HFFc6 (cell line): ENCODE results near the gene PTER. TPM values are rescaled to one million over a fixed set of nuclear protein-coding genes. Genes with fewer than 3 reads are reported as not detected.

ENCODE experiments used
- DNase-seq: peaks from one replicate; pipeline ENCODE4 v3.0.0-alpha.2; 2018
- H3K27ac Mint-ChIP-seq: 2 replicates; pipeline ENCODE4 v1.8.0; 2020; ENCODE audit warnings: mild to moderate bottlenecking, mixed read lengths
- H3K27me3 Mint-ChIP-seq: 2 replicates; pipeline ENCODE4 v1.8.0; 2021; ENCODE audit warnings: mild to moderate bottlenecking, moderate library complexity, mixed read lengths; ENCODE audit not compliant: insufficient read depth
- H3K36me3 Mint-ChIP-seq: 2 replicates; pipeline ENCODE4 v1.8.0; 2021; ENCODE audit warnings: low read depth, mixed read lengths
- H3K4me1 Mint-ChIP-seq: 2 replicates; pipeline ENCODE4 v1.8.0; 2020; ENCODE audit warnings: low read depth, mixed read lengths
- H3K4me3 Mint-ChIP-seq: 2 replicates; pipeline ENCODE4 v1.8.0; 2020; ENCODE audit warnings: mild to moderate bottlenecking, moderate library complexity, mixed read lengths
- H3K9me3 Mint-ChIP-seq: 2 replicates; pipeline ENCODE4 v1.8.0; 2020; ENCODE audit warnings: mild to moderate bottlenecking, mixed read lengths
- total RNA-seq, 6 experiments: library from RNA; stranded (reverse); fragmentation: NEBNext Ultra II Directional; extraction: Animal tissue kit (Norgen Biotek cat#: 25700); gene quantifications; 2 replicates in 1 of 6; 3 replicates in 5 of 6; pipeline ENCODE4 v1.2.3, GENCODE V29; 2021
- TF ChIP-seq, protein P1 (sequence below): fragments of 200-600 bp; sonication (generic); IDR thresholded peaks from 2 replicates; pipeline ENCODE4 v1.5.0; 2021; ENCODE audit warnings: antibody characterized with exemption, mild to moderate bottlenecking

Gene PTER
- total RNA-seq, 6 experiments from 2014 or later: 0.47 to 4.7 (median 3.0) TPM

DNA sequence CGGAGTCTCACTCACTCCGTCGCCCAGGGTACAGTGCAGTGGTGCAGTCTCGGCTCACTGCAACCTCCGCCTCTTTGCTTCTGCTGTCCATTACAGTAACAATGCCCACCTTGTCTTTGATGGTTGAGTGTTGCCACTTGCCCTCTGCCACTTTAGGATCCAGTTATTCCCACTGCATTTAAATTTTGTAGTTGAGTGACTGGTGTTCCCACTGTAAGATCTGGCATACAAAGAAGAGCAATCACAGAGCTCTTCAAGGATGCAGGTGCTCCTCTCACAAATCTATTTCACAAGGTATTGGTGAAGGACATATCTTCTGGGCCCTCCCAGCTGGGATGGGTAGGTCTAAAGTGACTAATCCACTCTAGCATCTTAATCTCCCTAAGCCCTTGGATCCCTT is 12.6 kb downstream of the PTER start:
- no peak for DNase-seq
- Mint-ChIP-seq H3K9me3 (peaks cover 4% of the 10 kb centered on the region; the same call in 1 of the 2 replicates), H3K36me3 (no peaks in the 10 kb centered on the region), H3K27me3 (no peaks in the 10 kb centered on the region), H3K4me1 (no peaks in the 10 kb centered on the region), H3K27ac (no peak overlapping the region), H3K4me3 (no peak overlapping the region)
- TF ChIP-seq, protein P1, sequence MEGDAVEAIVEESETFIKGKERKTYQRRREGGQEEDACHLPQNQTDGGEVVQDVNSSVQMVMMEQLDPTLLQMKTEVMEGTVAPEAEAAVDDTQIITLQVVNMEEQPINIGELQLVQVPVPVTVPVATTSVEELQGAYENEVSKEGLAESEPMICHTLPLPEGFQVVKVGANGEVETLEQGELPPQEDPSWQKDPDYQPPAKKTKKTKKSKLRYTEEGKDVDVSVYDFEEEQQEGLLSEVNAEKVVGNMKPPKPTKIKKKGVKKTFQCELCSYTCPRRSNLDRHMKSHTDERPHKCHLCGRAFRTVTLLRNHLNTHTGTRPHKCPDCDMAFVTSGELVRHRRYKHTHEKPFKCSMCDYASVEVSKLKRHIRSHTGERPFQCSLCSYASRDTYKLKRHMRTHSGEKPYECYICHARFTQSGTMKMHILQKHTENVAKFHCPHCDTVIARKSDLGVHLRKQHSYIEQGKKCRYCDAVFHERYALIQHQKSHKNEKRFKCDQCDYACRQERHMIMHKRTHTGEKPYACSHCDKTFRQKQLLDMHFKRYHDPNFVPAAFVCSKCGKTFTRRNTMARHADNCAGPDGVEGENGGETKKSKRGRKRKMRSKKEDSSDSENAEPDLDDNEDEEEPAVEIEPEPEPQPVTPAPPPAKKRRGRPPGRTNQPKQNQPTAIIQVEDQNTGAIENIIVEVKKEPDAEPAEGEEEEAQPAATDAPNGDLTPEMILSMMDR: no peak

DNA sequence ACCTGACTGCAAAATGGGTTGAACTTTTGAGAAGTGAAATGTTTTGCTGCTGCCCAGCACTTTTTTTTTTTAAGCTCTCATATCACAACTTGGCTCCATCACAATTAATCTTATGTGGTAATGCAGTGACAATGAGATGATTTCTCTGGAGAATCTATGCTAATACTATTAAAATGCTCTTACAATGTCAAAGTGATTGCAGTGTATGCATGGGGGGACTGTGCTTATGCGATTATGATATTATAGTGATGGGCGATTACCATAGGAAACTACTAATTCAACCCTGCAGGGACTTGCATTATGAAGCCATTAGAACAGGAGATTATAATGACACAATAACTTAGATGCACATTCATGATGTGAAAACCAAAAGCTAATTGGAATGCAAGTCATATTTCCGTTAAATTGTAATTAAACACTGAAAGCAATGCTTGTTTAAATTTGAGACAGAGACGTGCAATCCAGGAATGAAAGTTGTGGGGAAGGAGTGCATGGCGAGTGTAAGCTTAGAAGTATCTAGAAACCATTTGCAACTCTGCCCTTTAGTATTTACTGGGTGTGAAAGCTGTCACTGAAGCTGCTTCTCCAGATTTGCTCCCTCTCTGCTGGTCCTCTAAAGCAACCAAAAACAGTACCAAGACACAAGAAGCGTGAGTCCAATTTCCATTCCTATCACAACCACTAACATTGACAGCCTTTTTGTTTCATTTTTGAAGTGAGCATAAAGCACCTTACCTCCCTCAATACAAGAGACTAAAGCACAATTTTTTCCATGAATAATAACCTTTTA is 21.6 kb downstream of the PTER start:
- Mint-ChIP-seq H3K4me3 (no peak overlapping the region), H3K27ac (no peak overlapping the region), H3K27me3 (no peaks in the 10 kb centered on the region), H3K4me1 (no peaks in the 10 kb centered on the region), H3K9me3 (peaks cover under 1% of the 10 kb centered on the region; the same call in 1 of the 2 replicates), H3K36me3 (no peaks in the 10 kb centered on the region)
- DNase-seq: no peak
- TF ChIP-seq, protein P1: no peak

DNA sequence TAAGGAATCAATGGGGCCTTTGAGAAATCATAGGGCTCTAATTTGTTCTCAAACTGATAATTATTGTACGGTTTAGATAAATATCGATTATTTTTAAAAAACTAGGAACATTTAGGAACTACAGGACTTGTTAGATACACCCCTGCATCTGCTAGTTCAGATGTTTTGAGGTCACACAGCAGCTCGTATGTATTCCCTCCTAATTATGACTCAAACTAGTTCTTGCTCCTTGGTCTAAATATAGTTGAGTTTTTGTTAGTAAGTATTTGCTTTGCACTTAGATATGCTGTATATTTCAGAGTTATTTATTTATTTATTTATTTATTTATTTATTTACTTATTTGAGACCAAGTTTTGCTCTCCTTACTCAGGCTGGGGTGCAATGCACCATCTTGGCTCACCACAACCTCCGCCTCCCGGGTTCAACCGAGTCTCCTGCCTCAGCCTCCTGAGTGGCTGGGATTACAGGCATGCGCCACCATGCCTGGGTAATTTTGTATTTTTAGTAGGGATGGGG is 22.7 kb downstream of the PTER start:
- H3K27me3 Mint-ChIP-seq: no peaks in the 10 kb centered on the region
- H3K4me3 Mint-ChIP-seq: no peak overlapping the region
- peaks cover 9% of the 10 kb centered on the region; the same call in 1 of the 2 replicates for H3K9me3 Mint-ChIP-seq
- H3K36me3 Mint-ChIP-seq: no peaks in the 10 kb centered on the region
- DNase-seq: no peak
- TF ChIP-seq, protein P1: no peak
- no peak overlapping the region for H3K27ac Mint-ChIP-seq
- no peaks in the 10 kb centered on the region for H3K4me1 Mint-ChIP-seq

DNA sequence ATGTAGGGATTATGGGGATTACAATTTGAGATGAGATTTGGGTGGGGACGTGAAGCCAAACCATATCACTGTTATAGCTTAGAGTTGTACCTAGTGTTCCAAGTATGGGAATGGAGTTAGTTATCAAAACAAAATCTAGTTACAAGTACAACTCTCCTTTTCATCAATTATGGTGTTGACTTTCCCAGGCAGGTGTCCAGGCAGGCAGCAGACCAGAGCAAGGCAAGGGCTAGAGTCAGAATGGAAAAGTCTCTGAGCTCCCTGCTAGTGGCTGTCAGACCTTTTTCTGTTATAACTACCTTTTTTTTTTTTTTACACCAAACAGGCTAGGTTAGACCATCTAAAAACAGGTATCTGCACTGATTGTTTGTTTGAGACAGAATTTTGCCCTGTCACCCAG is 29.2 kb downstream of the PTER start:
- TF ChIP-seq, protein P1: no peak
- H3K4me3 Mint-ChIP-seq: no peak overlapping the region
- H3K27ac Mint-ChIP-seq: no peak overlapping the region
- no peaks in the 10 kb centered on the region; the same call in 1 of the 2 replicates for H3K27me3 Mint-ChIP-seq
- no peak for DNase-seq
- H3K9me3 Mint-ChIP-seq: peaks cover 15% of the 10 kb centered on the region; the same call in 1 of the 2 replicates
- no peaks in the 10 kb centered on the region; the same call in 1 of the 2 replicates for H3K4me1 Mint-ChIP-seq
- no peaks in the 10 kb centered on the region for H3K36me3 Mint-ChIP-seq

DNA sequence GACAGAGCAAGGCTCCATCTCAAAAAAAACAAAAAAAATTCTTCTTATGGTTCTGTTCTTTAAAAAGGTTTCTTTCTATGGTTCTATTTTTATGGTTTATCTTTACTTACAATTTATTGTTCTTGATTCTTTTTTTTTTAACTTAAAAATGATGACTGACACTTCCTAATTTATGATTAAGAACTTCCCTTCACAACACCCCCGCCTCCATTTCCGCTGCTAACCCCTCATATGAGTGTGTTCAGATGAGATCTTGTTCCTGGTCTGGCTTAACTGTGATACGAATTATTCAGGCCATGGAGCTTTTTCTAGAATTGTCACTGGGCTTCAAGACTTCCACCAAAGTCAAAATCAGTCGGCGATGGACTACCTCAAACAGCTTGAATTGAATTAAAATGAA is 33.9 kb downstream of the PTER start:
- H3K27ac Mint-ChIP-seq: no peak overlapping the region
- H3K4me3 Mint-ChIP-seq: no peak overlapping the region
- no peaks in the 10 kb centered on the region; the same call in 1 of the 2 replicates for H3K27me3 Mint-ChIP-seq
- peaks cover 4% of the 10 kb centered on the region; the same call in 1 of the 2 replicates for H3K9me3 Mint-ChIP-seq
- DNase-seq: no peak
- H3K4me1 Mint-ChIP-seq: no peaks in the 10 kb centered on the region; the same call in 1 of the 2 replicates
- TF ChIP-seq, protein P1: no peak
- no peaks in the 10 kb centered on the region for H3K36me3 Mint-ChIP-seq
